GM12872 (cell line): ENCODE measurements around the gene ZDHHC14.

Experiments used
- TF ChIP-seq, protein P1 (sequence below): IDR thresholded peaks from 3 replicates; pipeline ENCODE4 v1.5.1; 2011; ENCODE audit warnings: low read depth, mild to moderate bottlenecking, low read length, moderate library complexity; ENCODE audit not compliant: insufficient read depth

ZDHHC14 gene

DNA sequence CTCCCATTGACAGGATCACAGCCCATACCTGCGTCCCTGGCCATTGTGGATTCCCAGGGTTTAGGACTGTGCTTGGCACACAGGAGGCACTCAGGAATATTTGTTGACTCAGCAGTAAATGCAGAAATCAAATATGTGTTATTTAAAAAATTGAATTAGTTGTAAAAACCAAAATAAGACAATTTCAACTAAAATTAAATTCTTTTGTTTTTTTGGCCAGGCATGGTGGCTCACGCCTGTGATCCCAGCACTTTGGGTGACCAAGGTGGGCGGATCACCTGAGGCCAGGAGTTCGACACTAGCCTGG lies 85.3 kb downstream of the ZDHHC14 start:
- TF ChIP-seq, protein P1, sequence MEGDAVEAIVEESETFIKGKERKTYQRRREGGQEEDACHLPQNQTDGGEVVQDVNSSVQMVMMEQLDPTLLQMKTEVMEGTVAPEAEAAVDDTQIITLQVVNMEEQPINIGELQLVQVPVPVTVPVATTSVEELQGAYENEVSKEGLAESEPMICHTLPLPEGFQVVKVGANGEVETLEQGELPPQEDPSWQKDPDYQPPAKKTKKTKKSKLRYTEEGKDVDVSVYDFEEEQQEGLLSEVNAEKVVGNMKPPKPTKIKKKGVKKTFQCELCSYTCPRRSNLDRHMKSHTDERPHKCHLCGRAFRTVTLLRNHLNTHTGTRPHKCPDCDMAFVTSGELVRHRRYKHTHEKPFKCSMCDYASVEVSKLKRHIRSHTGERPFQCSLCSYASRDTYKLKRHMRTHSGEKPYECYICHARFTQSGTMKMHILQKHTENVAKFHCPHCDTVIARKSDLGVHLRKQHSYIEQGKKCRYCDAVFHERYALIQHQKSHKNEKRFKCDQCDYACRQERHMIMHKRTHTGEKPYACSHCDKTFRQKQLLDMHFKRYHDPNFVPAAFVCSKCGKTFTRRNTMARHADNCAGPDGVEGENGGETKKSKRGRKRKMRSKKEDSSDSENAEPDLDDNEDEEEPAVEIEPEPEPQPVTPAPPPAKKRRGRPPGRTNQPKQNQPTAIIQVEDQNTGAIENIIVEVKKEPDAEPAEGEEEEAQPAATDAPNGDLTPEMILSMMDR = no peak

DNA sequence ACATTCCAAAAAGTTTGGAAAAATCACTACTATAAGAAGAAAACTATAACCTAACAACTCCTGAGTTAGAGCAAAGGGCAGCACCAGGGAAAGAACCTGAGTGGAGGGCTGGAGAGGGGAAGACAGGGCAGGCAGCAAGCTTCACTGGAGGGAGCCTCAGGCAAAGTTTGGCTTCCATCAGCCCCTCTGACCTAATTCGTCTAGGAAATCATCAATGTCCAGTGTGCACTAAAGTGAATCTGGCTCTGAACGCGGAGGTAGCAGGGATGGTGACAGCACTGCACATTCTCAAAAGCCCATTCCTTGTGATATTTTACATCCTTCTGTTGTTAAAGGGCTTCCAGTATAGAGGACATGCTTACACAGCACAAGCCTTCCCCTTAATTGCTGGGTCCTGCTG lies 87.1 kb downstream of the ZDHHC14 start:
- TF ChIP-seq, protein P1 = no peak

DNA sequence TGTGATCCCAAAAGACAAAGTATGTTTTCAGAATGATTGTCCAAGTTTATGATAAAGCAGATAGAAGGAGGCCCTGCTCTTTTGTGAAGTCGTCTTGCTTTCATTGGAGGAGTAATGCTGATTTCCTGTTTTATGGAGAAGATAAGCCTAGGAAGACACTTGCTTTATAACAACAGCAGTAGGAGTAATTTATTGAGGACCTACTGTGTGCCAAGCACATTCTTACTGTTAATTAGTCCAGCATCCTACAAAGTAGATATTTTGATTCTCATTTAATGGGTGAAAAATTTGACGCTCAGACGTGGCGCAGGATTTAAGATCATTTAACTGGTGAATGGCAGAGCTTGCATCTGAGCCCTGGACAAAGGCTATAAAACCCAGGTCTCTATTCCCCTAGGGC lies 87.6 kb downstream of the ZDHHC14 start:
- TF ChIP-seq, protein P1 = no peak

DNA sequence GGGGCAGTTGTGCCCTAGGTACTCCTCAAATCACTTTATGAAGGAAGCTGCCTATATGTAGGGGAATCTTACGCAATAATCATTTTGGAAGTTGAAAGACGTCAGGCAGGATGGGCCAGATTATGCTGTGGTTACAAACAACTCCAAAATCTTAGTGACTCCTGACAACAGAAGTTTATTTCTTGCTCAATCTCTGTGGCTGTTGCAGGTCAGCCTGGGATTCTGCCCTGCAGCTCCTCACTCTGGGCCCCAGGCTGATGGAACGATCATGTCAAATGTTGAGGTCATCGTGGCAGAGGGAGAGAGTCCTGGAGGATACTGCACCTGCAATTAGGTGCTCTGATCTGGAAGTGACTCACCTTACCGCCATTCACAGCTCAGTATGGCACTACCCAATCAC lies 88.4 kb downstream of the ZDHHC14 start:
- TF ChIP-seq, protein P1 = no peak

DNA sequence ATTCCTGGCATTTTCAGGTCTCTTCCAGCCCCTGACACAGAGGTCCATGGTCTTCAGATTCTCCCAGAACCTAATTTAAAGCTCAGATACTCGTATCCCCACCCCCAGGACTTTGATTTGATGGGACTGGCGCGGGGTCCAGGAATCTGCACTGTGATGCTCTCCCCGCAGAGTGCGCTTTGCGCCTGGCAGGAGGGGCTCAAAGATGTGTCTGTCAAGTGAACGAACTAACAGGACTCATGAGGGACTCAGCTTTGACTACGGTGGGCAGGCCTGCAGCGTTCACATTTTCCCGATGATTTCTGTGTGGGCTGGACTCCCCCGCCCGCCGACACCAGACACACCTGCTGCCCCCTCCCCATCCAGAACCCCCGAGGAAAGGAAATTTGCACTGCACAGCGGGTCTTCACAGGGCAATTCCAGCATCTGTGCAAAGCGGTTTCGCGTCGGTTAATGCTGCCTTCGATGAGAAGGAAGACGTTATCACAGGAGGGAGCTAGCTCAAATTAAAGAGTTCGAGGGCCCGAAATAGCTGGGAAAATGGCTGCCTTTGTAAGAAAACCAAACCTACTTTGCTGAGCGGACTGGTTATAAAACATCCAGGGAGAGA lies 90.2 kb downstream of the ZDHHC14 start:
- TF ChIP-seq, protein P1 = no peak

DNA sequence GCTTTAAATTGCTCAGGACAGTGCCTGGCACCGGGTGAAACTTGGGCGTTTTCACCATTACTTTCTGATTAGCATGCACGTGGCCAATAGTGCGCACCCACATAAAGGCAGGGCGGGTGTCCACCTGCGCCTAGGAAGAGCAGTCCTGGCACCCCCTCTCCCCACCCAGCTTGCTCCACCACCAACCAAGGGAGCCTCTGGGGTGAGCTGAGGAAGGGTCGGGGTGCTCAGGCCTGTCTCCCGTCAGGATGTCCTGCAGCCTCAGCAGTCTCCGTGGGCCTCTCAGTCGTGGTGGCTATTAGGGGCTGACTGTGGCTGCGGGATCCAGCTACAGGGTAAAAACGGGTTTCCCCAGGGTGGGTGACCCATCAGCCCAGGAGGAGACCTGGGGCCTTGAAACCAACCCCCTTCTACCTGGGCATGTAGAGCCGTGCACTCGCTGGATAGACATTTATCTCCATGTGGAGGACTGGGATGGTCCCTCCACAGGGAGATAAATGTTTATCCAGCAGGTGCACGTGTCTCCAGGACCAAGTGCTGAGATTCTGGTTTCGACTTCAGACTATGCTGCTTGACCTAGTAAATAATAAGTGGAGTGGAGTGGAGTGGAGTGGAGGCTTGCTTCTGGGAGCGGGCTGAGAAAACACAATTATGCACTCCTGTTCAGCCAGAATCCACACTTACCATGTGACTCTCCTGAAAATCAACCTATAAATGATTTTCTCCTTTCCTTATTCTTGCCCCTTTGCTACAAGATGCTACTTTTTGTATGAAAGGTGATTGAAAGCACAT lies 91.1 kb downstream of the ZDHHC14 start:
- TF ChIP-seq, protein P1 = no peak

DNA sequence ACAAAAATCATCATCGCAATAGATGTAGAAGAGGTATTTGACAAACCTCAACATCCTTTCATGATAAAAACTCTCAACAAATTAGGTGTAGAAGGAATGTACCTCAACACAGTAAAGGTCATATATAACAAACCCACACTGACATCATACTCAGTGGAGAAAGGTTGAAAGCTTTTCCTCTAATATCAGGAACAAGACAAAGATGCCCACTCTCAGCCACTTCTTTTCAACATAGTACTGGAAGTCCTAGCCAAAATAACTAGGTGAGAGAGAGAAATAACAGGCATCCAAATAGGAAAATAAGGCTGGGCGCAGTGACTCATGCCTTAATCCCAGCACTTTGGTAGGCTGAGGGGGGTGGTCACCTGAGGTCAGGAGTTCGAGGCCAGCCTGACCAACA lies 95.8 kb downstream of the ZDHHC14 start:
- TF ChIP-seq, protein P1 = no peak
